GM19455 (cell line): Measurements from ENCODE around the gene PI4K2B.
"Not testable (repeated sequence)": the region's sequence is repeated elsewhere in the genome, so short reads cannot be mapped to it uniquely, and the experiment has no call there.

Source experiments
- ATAC-seq: cut with Tn5 transposase; IDR thresholded peaks from one replicate; pipeline ENCODE4 v1.9.1; 2021; ENCODE audit not compliant: unreplicated experiment

The PI4K2B gene

GRCh38 chr4:25302626-25303025 lies 68.8 kb downstream of the PI4K2B start:
- ATAC-seq, result no peak

- ATAC-seq, result no peak
Observed at GRCh38 chr4:25303578-25303977, 69.7 kb downstream of the PI4K2B start.

GRCh38 chr4:25306518-25307057 lies 72.8 kb downstream of the PI4K2B start:
- ATAC-seq, result no peak

GRCh38 chr4:25307596-25307995 lies 73.8 kb downstream of the PI4K2B start:
- no peak for ATAC-seq

- no peak for ATAC-seq
Observed at GRCh38 chr4:25308306-25308705, 74.5 kb downstream of the PI4K2B start.

GRCh38 chr4:25308761-25309160 lies 74.9 kb downstream of the PI4K2B start:
- ATAC-seq, result no peak

GRCh38 chr4:25310066-25310802 lies 76.4 kb downstream of the PI4K2B start:
- peak; percentile 38 for ATAC-seq

GRCh38 chr4:25310803-25311166 lies 77.0 kb downstream of the PI4K2B start:
- no peak for ATAC-seq

- peak; percentile 87 for ATAC-seq
Observed at GRCh38 chr4:25312496-25313200, 78.8 kb downstream of the PI4K2B start, which contains the start of gene ZCCHC4. ZCCHC4 (plus strand) TSS chr4:25312774; CDS start chr4:25312810, 36 bp downstream.

- no peak for ATAC-seq
Observed at GRCh38 chr4:25313201-25313895, 79.5 kb downstream of the PI4K2B start.

- no peak for ATAC-seq
Observed at GRCh38 chr4:25320336-25320735, 86.5 kb downstream of the PI4K2B start.

GRCh38 chr4:25320773-25321172 lies 86.9 kb downstream of the PI4K2B start:
- ATAC-seq, result no peak

- no peak for ATAC-seq
Observed at GRCh38 chr4:25321703-25322102, 87.9 kb downstream of the PI4K2B start.

GRCh38 chr4:25328463-25328862 lies 94.6 kb downstream of the PI4K2B start:
- ATAC-seq, result not testable (repeated sequence)
